22Rv1 (cell line): Measurements from ENCODE around the gene GPR132.

Source experiments
- ZFX ChIP-seq: fragments of 450-650 bp; IDR thresholded peaks from 2 replicates; pipeline ENCODE4 v1.6.1; 2017; ENCODE audit warnings: antibody characterized with exemption, borderline replicate concordance
- TF ChIP-seq, protein P1 (sequence below): fragments of 450-650 bp; IDR thresholded peaks from 2 replicates; pipeline ENCODE4 v1.5.1; 2017; ENCODE audit warnings: mild to moderate bottlenecking

DNA sequence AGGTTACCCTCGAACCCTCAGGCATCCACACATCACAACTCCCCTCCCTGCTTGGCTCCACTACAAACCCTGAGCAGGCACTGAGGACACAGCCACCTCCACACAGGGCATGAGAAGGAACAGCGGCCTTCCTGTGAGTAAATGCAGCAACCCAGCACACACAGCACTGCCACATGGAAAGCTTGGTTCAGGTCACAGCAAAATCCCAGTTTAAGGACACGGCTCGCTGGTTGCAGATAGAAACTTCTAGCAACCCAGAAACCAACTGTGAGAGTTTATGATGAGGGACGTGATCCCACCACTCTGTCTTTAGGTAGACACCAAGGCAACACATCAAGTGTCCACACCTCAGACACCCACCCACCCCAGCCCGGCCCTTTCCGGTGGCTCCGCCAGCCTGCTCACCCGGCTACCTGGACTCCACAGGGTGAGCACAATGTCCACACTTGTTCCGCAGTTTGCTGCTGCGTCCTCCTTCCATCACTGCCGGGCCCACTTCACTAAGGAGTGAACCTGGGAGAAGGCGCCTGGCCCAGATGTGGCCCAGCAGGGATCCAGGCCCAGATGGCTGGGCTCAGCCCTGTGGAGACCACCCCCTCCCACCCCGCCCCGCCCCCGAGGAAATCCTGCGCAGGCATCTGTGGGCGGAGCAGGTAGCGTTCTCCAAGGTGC is 57.5 kb downstream of the GPR132 start:
- TF ChIP-seq, protein P1, sequence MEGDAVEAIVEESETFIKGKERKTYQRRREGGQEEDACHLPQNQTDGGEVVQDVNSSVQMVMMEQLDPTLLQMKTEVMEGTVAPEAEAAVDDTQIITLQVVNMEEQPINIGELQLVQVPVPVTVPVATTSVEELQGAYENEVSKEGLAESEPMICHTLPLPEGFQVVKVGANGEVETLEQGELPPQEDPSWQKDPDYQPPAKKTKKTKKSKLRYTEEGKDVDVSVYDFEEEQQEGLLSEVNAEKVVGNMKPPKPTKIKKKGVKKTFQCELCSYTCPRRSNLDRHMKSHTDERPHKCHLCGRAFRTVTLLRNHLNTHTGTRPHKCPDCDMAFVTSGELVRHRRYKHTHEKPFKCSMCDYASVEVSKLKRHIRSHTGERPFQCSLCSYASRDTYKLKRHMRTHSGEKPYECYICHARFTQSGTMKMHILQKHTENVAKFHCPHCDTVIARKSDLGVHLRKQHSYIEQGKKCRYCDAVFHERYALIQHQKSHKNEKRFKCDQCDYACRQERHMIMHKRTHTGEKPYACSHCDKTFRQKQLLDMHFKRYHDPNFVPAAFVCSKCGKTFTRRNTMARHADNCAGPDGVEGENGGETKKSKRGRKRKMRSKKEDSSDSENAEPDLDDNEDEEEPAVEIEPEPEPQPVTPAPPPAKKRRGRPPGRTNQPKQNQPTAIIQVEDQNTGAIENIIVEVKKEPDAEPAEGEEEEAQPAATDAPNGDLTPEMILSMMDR: no peak
- no peak for TF ChIP-seq ZFX
